Upper lobe of right lung (tissue), 1 donor: ENCODE measurements around the gene C2CD2L. TPM values are rescaled to one million over a fixed set of nuclear protein-coding genes. Genes with fewer than 3 reads are reported as not detected.
"Not testable (repeated sequence)": the region's sequence is repeated elsewhere in the genome, so short reads cannot be mapped to it uniquely, and the experiment has no call there.

Experiments
- ATAC-seq: fragments of 200-7000 bp; cut with Tn5 transposase; one replicate; pipeline ENCODE4 v1.9.1; 2020; ENCODE audit warnings: mild to moderate bottlenecking, moderate library complexity
- DNase-seq: peaks from one replicate; pipeline ENCODE4 v3.0.0-alpha.2; 2020
- H3K27ac ChIP-seq: fragments of 200-600 bp; one replicate; pipeline ENCODE4 v1.8.0; 2022
- H3K27me3 ChIP-seq: fragments of 200-600 bp; one replicate; pipeline ENCODE4 v1.8.0; 2022; ENCODE audit warnings: mild to moderate bottlenecking
- H3K36me3 ChIP-seq: fragments of 200-600 bp; one replicate; pipeline ENCODE4 v1.8.0; 2022
- H3K4me1 ChIP-seq: fragments of 200-600 bp; one replicate; pipeline ENCODE4 v1.8.0; 2022
- H3K4me3 ChIP-seq: fragments of 200-600 bp; one replicate; pipeline ENCODE4 v1.8.0; 2022; ENCODE audit warnings: mild to moderate bottlenecking
- H3K9me3 ChIP-seq: fragments of 200-600 bp; one replicate; pipeline ENCODE4 v1.8.0; 2022
- intact Hi-C: fragments of 100-400 bp; cut with DNase I; formaldehyde crosslinking; loops from one replicate; pipeline ENCODE4 v1.11.0; 2022
- long read RNA-seq: library from polyadenylated mRNA; unstranded; transcript quantifications from one replicate; pipeline ENCODE4 v2.0.0, GENCODE V29; 2021
- total RNA-seq: library from RNA; stranded (reverse); fragmentation: NEBNext Ultra II Directional; extraction: Animal tissue kit (Norgen Biotek cat#: 25700); gene quantifications from one replicate; pipeline ENCODE4 v1.2.1, GENCODE V29; 2021
- TF ChIP-seq, protein P1 (sequence below): fragments of 200-600 bp; IDR thresholded peaks from one replicate; pipeline ENCODE4 v1.8.0; 2022; ENCODE audit warnings: antibody characterized with exemption
- donor health status: DM: no; HTN: yes; CAD: no; lungs with severe emphysema.

C2CD2L gene
- total RNA-seq: 20.3 TPM
- long read RNA-seq, full-length matches to known transcripts: 23 of 42 reads
- long read RNA-seq, partial matches to known transcripts: 8 of 42 reads
- long read RNA-seq, other reads (novel, unspliced or antisense): 11 of 42 reads

DNA sequence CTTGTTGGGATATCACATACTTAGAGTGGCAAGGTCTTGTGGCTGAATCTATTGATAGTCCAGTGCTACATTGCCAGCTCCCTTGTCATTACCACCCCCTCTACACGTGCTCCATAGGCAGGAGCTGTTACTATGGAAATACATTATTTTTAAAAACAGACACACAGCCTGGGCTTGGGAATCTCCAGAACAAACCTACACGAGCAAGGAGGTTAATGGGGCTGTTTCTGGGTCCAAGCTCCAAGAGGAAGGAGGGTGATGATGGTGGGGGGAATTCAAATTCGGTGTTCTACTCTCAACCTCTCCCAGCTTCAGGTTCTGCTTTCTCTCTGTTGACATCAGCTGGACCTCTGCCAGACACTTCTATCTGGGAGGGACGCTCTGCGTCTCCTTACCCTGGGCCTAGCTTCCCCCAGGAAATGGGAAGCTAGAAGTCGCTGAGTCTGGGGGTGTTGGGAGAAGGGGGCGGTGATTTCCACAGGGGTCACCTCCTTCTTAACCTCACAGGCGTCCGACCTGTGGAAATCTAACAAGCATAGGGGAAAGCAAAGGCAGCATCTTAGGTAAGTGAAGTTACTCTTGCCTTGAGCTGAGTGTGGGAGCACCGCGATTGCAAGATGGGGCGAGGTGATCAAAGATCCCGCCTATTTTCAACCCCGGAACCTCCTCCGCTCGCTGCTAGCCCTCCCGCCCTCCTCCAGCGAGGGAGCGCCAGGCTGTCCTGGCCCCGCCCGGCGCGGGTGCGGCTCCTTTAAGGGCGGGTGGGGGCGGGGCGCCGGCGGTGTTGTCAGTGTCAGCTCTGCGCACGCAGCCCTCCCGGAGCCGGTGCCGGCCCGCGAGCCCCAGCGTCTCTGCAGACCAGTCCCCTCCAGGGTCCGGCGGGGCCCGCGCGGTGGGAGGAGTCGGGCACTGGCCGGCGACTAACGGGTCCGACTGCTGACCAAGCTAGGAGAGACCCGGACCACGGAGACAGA lies at the start of gene C2CD2L:
Gene C2CD2L, plus strand, starts transcription at position 781 of the 974 bp plus-strand sequence. CDS start 398 bp downstream, outside the sequence.
- intact Hi-C loops: loop anchor here (2.0 kb wide), 1 partner anchor 14 kb away; the partner anchor contains the start of gene HINFP
- no peaks in the 10 kb centered on the region for H3K27me3 ChIP-seq
- TF ChIP-seq, protein P1, sequence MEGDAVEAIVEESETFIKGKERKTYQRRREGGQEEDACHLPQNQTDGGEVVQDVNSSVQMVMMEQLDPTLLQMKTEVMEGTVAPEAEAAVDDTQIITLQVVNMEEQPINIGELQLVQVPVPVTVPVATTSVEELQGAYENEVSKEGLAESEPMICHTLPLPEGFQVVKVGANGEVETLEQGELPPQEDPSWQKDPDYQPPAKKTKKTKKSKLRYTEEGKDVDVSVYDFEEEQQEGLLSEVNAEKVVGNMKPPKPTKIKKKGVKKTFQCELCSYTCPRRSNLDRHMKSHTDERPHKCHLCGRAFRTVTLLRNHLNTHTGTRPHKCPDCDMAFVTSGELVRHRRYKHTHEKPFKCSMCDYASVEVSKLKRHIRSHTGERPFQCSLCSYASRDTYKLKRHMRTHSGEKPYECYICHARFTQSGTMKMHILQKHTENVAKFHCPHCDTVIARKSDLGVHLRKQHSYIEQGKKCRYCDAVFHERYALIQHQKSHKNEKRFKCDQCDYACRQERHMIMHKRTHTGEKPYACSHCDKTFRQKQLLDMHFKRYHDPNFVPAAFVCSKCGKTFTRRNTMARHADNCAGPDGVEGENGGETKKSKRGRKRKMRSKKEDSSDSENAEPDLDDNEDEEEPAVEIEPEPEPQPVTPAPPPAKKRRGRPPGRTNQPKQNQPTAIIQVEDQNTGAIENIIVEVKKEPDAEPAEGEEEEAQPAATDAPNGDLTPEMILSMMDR: no peak
- H3K27ac ChIP-seq: peak within 1 kb of the TSS; percentile 83
- DNase-seq: peak; percentile 95
- H3K9me3 ChIP-seq: no peaks in the 10 kb centered on the region
- H3K4me3 ChIP-seq: peak within 1 kb of the TSS; percentile 99
- peak; percentile 94 for ATAC-seq
- H3K36me3 ChIP-seq: peaks cover 16% of the 10 kb centered on the region
- H3K4me1 ChIP-seq: peaks cover 22% of the 10 kb centered on the region

DNA sequence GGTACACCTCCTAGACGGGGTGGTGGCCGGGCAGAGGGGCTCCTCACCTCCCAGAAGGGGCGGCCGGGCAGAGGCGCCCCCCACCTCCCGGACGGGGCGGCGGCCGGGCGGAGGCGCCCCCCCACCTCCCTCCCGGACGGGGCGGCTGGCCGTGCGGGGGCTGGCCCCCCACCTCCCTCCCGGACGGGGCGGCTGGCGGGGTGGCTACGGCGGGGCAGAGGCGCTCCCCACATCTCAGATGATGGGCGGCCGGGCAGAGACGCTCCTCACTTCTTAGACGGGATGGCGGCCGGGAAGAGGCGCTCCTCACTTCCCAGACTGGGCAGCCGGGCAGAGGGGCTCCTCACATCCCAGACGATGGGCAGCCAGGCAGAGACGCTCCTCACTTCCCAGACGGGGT lies 48.0 kb upstream of the C2CD2L start:
- ATAC-seq, H3K27me3 ChIP-seq, DNase-seq, H3K4me3 ChIP-seq, H3K27ac ChIP-seq, H3K9me3 ChIP-seq, intact Hi-C loops: not testable (repeated sequence)
- peaks cover 13% of the 10 kb centered on the region for H3K36me3 ChIP-seq
- peaks cover 18% of the 10 kb centered on the region for H3K4me1 ChIP-seq

DNA sequence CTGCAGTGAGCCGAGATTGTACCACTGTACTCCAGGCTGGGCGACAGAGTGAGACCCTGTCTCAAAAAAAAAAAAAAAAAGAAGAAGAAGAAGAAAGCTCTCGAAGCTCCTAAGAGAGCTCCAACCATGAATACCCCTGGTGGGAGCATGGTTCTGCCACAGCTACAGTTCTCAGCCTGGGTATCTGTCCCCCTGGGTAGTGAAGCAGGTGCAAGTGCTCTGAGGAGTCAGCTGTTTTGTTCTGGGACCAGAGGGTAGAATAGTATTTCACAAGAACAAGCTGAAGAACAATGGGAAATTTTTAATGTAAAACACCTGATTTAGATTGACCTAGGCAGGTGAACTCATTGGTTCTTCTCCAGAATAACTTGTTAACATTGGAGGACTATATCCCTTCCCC lies 45.9 kb upstream of the C2CD2L start:
- no peaks in the 10 kb centered on the region for H3K27me3 ChIP-seq
- H3K27ac ChIP-seq: no peak overlapping the region
- peaks cover 15% of the 10 kb centered on the region for H3K4me1 ChIP-seq
- H3K9me3 ChIP-seq: no peaks in the 10 kb centered on the region
- H3K36me3 ChIP-seq: no peaks in the 10 kb centered on the region
- no peak overlapping the region for H3K4me3 ChIP-seq
- DNase-seq: no peak
- TF ChIP-seq, protein P1: no peak
- intact Hi-C loops: no loop called here
- ATAC-seq: no peak

DNA sequence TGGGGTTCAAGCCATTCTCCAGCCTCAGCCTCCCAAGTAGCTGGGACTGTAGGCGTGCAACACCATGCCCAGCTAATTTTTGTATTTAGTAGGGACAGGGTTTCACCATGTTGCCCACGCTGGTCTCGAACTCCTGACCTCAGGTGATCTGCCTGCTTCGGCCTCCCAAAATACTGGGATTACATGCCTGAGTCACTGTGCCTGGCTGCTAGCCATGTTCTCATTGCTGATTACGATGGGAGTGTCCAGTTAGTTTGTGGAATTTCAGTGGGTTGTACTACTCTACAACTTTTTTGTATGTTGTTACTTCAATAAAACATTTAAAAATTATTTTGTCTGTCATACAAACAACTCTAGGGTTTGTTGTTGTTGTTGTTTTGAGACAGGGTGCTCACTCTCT lies 44.4 kb upstream of the C2CD2L start:
- intact Hi-C loops: no loop called here
- Histone ChIP-seq H3K27me3 (no peaks in the 10 kb centered on the region), H3K27ac (no peak overlapping the region), H3K4me1 (peaks cover 20% of the 10 kb centered on the region), H3K9me3 (no peaks in the 10 kb centered on the region), H3K36me3 (no peaks in the 10 kb centered on the region), H3K4me3 (no peak overlapping the region)
- ATAC-seq (no peak), DNase-seq (no peak)
- TF ChIP-seq, protein P1: no peak

DNA sequence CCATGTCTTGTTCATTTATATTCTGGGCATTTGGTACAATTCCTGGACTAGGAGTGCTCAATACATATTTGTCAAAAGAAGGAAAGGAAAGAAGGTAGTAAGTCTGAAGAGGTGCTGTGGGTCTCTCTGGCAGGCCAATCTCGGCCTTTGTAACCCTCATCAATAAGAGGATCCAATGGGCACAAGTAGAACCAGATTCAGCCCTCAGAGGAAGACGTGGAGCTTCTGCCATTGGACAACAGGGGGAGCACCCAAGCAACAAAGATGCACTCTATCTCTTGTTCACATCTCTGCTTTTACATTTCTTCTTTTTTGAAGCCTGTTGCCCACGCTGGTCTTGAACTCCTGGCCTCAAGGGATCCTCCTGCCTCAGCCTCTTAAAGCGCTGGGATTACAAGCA lies 41.8 kb upstream of the C2CD2L start:
- Histone ChIP-seq H3K36me3 (peaks cover 10% of the 10 kb centered on the region), H3K9me3 (no peaks in the 10 kb centered on the region), H3K4me3 (no peak overlapping the region), H3K27ac (no peak overlapping the region), H3K4me1 (peaks cover 22% of the 10 kb centered on the region), H3K27me3 (no peaks in the 10 kb centered on the region)
- TF ChIP-seq, protein P1: peak; percentile 36
- intact Hi-C loops: no loop called here
- DNase-seq (no peak), ATAC-seq (no peak)
